K562 (cell line): ENCODE data around the gene PDE8B.

Experiments
- CREB1 ChIP-seq, 2 experiments: sonication (generic) in 1 of 2; formaldehyde crosslinking in 1 of 2; IDR thresholded peaks; 2 replicates each; pipeline versions ENCODE4 v1.6.1 to v1.8.0; 2012 to 2022; ENCODE audit warnings: inconsistent platforms in 1 of 2, mild to moderate bottlenecking in 1 of 2, missing genetic modification reagents in 1 of 2, moderate library complexity in 1 of 2
- DNMT1 ChIP-seq: fragments of 450-650 bp; IDR thresholded peaks from 2 replicates; pipeline ENCODE4 v1.6.1; 2016; ENCODE audit warnings: antibody characterized with exemption, mild to moderate bottlenecking
- EP300 ChIP-seq: IDR thresholded peaks from 2 replicates; pipeline ENCODE4 v1.6.1; 2012; ENCODE audit warnings: low read length, improper control_type of control experiment
- SP2 ChIP-seq: IDR thresholded peaks from 2 replicates; pipeline ENCODE4 v1.6.1; 2011; ENCODE audit warnings: mild to moderate bottlenecking, low read depth, low read length, moderate library complexity; ENCODE audit not compliant: poor library complexity, severe bottlenecking; ENCODE audit errors: extremely low read depth
- TF ChIP-seq, protein P1 (sequence below): fragments of 450-650 bp; IDR thresholded peaks from 2 replicates; pipeline ENCODE4 v1.6.1; 2016

DNA sequence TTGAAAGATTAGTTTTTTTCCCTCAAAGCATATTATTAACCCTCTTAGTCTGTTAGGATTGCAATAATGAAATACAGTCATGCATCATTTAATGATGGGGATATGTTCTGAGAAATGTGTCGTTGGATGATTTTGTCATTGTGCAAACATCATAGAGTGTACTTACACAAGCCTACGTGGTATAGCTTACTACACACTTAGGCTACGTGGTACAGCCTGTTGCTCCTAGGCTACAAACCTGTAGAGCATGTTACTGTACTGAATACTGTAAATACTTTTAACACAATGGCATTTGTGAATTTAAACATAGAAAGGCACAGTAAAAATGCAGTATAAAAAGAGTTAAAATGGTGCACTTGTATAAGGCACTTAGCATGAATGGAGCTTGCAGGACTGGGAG, 132.7 kb downstream of the PDE8B start:
- TF ChIP-seq CREB1 (IDR thresholded peaks at IDR 0.05) (no peak), CREB1 (CRISPR knock-in tag; IDR thresholded peaks at IDR 0.05) (no peak), DNMT1 (no peak), EP300 (no peak), SP2 (no peak)
- TF ChIP-seq, protein P1, sequence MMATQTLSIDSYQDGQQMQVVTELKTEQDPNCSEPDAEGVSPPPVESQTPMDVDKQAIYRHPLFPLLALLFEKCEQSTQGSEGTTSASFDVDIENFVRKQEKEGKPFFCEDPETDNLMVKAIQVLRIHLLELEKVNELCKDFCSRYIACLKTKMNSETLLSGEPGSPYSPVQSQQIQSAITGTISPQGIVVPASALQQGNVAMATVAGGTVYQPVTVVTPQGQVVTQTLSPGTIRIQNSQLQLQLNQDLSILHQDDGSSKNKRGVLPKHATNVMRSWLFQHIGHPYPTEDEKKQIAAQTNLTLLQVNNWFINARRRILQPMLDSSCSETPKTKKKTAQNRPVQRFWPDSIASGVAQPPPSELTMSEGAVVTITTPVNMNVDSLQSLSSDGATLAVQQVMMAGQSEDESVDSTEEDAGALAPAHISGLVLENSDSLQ = no peak
